GM21447 (cell line): ENCODE measurements around the gene BMS1.
"Not testable (repeated sequence)": the region's sequence is repeated elsewhere in the genome, so short reads cannot be mapped to it uniquely, and the experiment has no call there.

Experiments used
- ATAC-seq: cut with Tn5 transposase; IDR thresholded peaks from one replicate; pipeline ENCODE4 v1.9.1; 2021; ENCODE audit not compliant: unreplicated experiment

The BMS1 gene

GRCh38 chr10:42862801-42863200, 80.2 kb downstream of the BMS1 start:
- not testable (repeated sequence) for ATAC-seq

- ATAC-seq, result no peak
Measured at GRCh38 chr10:42864575-42864974, 82.0 kb downstream of the BMS1 start.

- ATAC-seq, result no peak
Measured at GRCh38 chr10:42865716-42866114, 83.1 kb downstream of the BMS1 start.

- no peak for ATAC-seq
Measured at GRCh38 chr10:42866115-42866995, 83.8 kb downstream of the BMS1 start.

- no peak for ATAC-seq
Measured at GRCh38 chr10:42867571-42867970, 85.0 kb downstream of the BMS1 start.

GRCh38 chr10:42868530-42868929, 85.9 kb downstream of the BMS1 start:
- ATAC-seq, result no peak

- no peak for ATAC-seq
Measured at GRCh38 chr10:42869977-42870350, 87.4 kb downstream of the BMS1 start.

- not testable (repeated sequence) for ATAC-seq
Measured at GRCh38 chr10:42871138-42871641, 88.6 kb downstream of the BMS1 start.

- ATAC-seq, result no peak
Measured at GRCh38 chr10:42871823-42872222, 89.2 kb downstream of the BMS1 start.

- no peak for ATAC-seq
Measured at GRCh38 chr10:42872865-42873435, 90.4 kb downstream of the BMS1 start.

GRCh38 chr10:42874713-42875387, 92.3 kb downstream of the BMS1 start:
- ATAC-seq, result no peak

- no peak for ATAC-seq
Measured at GRCh38 chr10:42875388-42875755, 92.8 kb downstream of the BMS1 start.

- no peak for ATAC-seq
Measured at GRCh38 chr10:42875798-42876341, 93.3 kb downstream of the BMS1 start.

GRCh38 chr10:42876476-42876875, 93.9 kb downstream of the BMS1 start:
- ATAC-seq, result no peak

GRCh38 chr10:42876945-42877344, 94.3 kb downstream of the BMS1 start:
- no peak for ATAC-seq

- ATAC-seq, result no peak
Measured at GRCh38 chr10:42877496-42878030, 95.0 kb downstream of the BMS1 start.

GRCh38 chr10:42878134-42878820, 95.7 kb downstream of the BMS1 start:
- no peak for ATAC-seq

- no peak for ATAC-seq
Measured at GRCh38 chr10:42878821-42879195, 96.2 kb downstream of the BMS1 start.

- no peak for ATAC-seq
Measured at GRCh38 chr10:42879380-42880254, 97.0 kb downstream of the BMS1 start.

- no peak for ATAC-seq
Measured at GRCh38 chr10:42880255-42880620, 97.6 kb downstream of the BMS1 start.
